Measurements from ENCODE around the gene CALY.

Gene CALY

DNA sequence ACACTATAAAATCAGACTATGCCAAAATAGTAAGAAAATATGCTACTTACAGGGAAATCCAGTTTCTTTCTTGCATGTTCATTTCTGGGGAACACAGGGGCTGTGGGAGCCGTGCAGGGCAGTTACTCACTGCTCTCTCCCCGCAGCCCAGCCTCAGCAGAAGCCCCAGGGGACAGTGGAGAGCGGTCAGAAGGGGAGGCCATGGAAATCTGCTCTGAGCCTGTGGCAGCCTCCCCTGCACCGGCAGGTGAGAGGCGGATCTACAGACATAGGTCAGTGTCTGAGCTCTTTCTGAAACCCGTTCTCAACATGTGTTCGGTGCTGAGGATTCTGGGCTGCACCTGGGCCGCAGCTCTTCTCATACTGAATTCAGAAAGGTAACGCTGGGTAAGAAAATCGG is 25.1 kb downstream of the CALY start:
- no peak for DNase-seq (ENCODE audit: low read depth in 3 of 3)

DNA sequence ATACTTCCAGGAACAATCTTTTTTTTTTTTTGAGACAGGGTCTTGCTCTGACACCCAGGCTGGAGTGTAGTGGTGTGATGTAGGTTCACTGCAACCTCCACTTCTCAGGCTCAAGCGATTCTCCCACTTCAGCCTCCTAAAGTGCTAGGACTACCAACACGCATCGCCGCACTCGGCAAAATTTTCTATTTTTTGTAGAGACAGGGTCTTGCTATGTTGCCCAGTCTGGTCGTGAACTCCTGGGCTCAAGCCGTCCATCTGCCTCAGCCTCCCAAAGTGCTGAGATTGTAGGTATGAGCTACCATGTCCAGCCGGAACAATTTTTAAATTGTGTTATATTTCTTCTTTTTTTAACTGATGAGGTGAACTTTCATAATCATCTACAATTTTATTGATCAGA is 25.9 kb downstream of the CALY start:
- DNase-seq (ENCODE audit: low read depth in 3 of 3), result no peak

- no peak for DNase-seq (ENCODE audit: low read depth in 3 of 3)
These were observed 26.3 kb downstream of the CALY start for GRCh38 chr10:133310399-133310755.

DNA sequence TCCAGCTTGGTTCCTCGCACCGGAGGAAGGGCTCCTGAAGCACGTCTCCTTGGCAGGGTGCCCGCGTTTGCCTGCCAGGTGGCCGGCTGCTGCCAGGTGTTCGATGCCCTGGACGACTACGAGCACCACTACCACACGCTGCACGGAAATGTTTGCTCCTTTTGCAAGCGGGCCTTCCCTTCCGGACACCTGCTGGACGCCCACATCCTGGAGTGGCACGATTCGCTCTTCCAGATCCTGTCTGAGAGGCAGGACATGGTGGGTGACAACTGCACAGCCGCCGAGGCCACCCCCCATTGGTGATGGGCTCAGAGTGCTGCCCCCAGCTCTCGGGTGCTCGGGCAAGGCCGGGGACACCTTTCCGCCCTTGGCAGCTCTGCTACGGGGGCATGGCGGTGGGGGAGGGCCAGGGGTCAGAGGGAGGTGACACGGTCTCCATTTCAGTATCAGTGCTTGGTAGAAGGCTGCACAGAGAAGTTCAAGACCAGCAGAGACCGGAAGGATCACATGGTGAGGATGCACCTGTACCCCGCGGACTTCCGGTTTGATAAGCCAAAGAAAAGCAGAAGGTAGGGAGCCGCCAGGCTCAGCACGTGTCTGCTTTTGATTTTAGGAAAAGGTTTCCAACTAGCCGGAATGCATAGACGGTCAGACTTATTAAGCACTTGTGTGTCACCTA is 26.8 kb downstream of the CALY start:
- DNase-seq (ENCODE audit: low read depth in 3 of 3), result no peak

DNA sequence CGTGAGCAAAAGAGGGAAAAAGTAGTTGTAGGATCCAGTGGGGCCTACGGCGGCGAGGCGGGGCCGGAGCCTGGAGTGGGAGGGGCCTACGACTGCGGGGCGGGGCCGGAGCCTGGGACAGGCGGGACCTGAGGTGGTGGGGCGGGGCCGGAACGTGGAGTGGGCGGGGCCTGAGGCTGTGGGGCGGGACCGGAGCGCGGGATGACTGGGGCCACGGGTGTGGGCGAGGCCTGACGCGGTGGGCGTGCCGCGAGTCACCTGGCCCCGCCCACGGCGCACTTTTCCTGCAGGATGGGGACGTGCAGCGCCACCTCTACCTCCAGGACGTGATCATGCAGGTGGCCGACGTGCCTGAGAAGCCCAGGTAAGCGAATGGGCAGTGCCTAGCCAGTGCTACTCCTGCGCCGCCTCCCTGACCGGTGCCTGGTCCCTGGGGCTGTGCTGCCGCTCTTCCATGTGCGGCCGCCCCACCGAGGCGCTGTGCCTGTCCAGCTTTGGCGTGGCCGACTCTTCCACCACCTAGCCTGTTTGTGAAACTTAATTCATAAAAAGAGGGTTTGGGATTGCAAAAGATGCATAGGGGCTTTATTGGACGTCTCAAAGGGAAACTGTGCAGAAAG is 27.5 kb downstream of the CALY start:
- DNase-seq (ENCODE audit: low read depth in 3 of 3), result peak; percentile 87 to 89 (median 87)

DNA sequence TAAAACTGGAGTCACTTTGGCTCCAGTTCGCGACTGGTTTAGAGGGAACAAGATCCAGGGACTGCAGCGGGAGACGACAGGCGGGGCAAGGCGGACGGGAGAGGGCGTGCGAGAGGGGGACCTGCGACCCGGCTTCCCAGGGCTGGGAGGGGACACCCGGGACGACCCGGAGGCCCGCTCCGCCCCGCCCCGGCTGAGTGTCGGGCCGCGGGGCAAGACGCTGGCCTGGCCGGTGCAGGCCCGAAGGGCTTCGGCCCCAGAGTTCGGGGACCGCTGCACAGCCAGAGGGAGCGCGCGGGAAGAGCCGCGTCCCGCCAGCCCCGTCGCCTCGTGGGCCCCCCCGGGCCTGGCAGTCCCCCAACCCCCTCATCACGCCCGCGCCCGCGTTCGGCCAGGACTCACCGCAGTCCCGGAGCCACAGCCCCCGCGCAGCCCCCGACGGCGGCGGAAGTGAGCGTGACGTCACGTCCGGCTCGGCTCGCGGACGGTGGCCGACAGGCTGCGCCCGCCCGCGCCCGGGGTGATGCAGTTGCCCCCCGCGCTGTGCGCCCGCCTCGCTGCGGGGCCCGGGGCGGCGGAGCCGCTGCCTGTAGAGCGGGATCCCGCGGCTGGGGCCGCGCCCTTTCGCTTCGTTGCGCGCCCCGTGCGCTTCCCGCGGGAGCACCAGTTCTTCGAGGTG is 28.1 kb downstream of the CALY start, which contains the start of the genes TUBGCP2 and ZNF511:
TSS of gene TUBGCP2 (minus strand) at position 452 of the 679 bp plus-strand sequence. CDS start 5,931 bp downstream, outside the sequence.
TSS of gene ZNF511 (plus strand) at position 494 of the 679 bp plus-strand sequence. CDS start at position 524, 30 bp downstream.
- peak; percentile 80 to 84 (median 82) for DNase-seq (ENCODE audit: low read depth in 3 of 3)

- peak; percentile 62 to 85 (median 73) for DNase-seq (ENCODE audit: low read depth in 3 of 3)
These were observed 28.8 kb downstream of the CALY start for GRCh38 chr10:133307776-133308420.

DNA sequence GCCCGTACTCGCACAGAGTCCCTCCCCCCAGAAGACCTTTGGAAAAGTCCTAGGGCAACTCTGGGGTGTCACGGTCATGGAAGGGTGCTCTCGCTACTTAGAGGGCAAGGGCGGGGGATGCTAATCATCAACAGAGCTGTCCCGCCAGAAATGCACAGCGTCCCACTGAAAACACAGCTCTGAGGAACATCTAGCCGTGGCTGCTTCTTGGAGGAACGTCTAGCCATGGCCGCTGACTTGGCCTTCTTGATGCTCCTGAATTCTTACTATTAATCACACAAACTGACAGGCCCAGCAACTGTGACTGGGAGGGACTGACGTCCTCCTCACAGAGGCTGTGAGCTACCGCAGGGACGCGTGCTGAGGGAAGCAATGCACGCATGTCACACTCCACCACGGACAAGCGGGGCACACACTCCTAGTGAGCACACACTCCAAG is 29.7 kb downstream of the CALY start:
- DNase-seq (ENCODE audit: low read depth in 3 of 3), result no peak

GRCh38 chr10:133306097-133306476 is 30.6 kb downstream of the CALY start:
- no peak for DNase-seq (ENCODE audit: low read depth in 3 of 3)

- DNase-seq (ENCODE audit: low read depth in 3 of 3), result no peak
These were observed 33.5 kb downstream of the CALY start for GRCh38 chr10:133303206-133303605.

- DNase-seq (ENCODE audit: low read depth in 3 of 3), result no peak
These were observed 34.5 kb downstream of the CALY start for GRCh38 chr10:133302230-133302629.

GRCh38 chr10:133299738-133300137 is 37.0 kb downstream of the CALY start:
- DNase-seq (ENCODE audit: low read depth in 3 of 3), result no peak

DNA sequence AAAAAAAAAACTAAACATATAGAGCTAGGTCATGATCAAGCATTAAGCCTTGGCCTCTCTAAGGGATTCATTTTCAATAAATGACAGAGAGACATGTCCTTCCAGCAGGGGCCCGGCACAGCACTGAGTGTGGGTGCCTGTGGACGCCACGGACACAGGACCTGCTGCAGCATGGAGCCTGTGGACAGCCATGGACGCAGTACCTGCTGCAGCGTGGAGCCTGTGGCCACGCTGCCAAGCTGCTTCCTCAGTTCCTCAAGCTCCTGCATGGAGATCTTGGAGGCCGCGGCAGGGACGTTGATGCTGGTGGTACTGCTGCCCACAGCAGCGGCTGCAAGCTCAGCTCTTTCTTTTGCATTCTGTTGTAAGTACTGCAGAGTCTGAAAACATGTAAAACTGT is 37.5 kb downstream of the CALY start:
- no peak for DNase-seq (ENCODE audit: low read depth in 3 of 3)

GRCh38 chr10:133298466-133298865 is 38.2 kb downstream of the CALY start:
- DNase-seq (ENCODE audit: low read depth in 3 of 3), result no peak

- no peak for DNase-seq (ENCODE audit: low read depth in 3 of 3)
These were observed 39.2 kb downstream of the CALY start for GRCh38 chr10:133297504-133297903.

DNA sequence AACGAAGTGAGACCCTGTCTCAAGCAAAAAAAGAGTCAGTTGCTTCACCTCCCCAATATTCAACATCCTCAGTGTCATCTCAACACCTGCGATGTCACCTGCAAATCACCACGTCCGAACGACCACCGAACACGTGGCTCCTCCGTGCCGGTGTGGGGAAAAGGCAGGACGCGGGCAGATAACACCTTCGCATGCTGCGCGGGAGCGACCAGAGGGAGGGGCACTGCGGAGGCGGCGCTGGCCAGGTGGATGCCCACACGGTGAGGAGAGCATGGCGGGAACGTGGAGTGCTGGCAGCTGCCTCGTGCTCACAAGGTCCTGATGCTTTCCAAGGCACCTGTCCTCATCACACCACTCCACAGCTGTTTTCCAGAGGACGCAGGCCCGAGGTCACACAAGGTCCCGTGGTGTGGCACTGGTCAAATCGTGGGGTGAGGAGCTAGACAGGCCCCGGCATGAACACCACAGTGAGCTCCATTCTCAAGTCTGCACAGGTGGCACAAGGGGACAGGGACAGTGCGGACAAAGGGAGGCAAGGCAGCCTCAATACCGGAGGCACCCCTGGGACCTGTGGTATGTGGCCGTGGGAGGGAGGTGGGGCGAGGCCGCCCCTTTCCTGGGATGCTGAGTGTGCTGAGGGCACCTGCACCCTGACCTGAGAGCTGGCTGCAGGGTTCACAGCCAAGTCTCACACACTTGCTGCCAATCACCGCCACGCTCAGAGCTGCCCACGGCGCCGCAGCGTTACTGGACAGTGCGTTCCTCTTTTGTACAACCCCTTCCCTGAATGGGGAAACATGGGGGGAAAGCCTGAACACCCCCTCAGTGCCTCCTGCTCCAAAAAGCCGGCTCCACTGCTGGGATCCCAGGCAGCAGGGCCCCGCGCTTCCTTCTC is 41.0 kb downstream of the CALY start:
- no peak for DNase-seq (ENCODE audit: low read depth in 3 of 3)

DNA sequence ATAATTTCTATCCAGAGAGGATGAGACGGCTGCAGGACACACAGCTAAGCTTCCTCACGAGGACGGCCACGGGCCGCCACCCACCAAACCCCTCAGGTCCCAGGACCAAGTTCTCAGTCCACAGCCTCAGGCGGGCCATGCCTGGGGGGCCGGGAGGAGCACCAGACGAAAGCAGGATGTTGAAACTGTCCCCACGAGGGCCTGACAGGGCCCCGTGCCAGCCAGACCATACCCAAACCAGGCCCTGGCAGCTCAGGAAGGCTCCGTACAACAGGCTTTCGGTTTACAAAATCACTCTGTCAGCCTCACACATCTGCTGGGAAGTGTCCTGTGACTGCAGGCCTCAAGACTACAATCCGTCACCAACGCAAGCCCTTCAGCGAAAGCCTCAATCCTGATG is 42.5 kb downstream of the CALY start:
- DNase-seq (ENCODE audit: low read depth in 3 of 3), result no peak

GRCh38 chr10:133293810-133294119 is 42.9 kb downstream of the CALY start:
- no peak for DNase-seq (ENCODE audit: low read depth in 3 of 3)

- DNase-seq (ENCODE audit: low read depth in 3 of 3), result no peak
These were observed 43.5 kb downstream of the CALY start for GRCh38 chr10:133292919-133293809.

- no peak for DNase-seq (ENCODE audit: low read depth in 3 of 3)
These were observed 46.9 kb downstream of the CALY start for GRCh38 chr10:133289761-133290160.
